ENCODE results near the gene SLC40A1.

DNA sequence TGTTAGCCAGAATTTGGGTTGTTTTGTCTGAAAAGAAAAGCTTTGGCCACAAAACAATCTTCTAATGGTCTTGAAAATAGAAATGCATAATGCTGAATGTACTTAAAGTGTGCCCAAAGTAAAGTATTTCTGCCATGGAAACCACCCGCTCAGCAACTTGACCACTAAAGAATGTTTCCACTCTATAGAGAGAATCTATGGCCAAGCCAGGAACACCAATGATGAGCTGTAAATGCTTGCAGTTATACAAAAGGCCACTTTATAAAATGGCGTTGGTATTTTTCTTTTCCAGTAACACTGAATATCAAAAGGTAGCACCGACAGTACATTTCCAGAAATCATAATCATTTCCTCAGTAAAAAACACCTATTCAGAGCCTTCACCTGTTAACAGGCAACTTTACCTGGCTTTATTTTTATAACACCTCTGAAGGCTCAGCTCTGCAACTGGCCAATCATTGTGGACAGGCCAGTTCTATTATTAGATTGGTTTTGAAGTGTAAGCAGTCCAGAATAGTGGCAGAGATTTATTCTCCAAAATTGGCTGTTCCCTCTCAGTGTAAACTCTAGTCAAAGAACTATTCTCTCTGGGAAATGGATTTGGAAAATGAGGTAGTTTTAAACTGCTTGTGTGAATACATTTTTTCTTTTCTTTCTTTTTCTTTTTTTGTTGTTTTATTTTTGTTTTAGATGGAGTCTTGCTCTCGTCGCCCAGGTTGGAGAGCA, 36.1 kb downstream of the SLC40A1 start:
- TF ChIP-seq, protein P1, sequence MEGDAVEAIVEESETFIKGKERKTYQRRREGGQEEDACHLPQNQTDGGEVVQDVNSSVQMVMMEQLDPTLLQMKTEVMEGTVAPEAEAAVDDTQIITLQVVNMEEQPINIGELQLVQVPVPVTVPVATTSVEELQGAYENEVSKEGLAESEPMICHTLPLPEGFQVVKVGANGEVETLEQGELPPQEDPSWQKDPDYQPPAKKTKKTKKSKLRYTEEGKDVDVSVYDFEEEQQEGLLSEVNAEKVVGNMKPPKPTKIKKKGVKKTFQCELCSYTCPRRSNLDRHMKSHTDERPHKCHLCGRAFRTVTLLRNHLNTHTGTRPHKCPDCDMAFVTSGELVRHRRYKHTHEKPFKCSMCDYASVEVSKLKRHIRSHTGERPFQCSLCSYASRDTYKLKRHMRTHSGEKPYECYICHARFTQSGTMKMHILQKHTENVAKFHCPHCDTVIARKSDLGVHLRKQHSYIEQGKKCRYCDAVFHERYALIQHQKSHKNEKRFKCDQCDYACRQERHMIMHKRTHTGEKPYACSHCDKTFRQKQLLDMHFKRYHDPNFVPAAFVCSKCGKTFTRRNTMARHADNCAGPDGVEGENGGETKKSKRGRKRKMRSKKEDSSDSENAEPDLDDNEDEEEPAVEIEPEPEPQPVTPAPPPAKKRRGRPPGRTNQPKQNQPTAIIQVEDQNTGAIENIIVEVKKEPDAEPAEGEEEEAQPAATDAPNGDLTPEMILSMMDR (IDR thresholded peaks at IDR 0.05; ENCODE audit: insufficient read depth, low read depth, low read length): no peak
- no peak for TF ChIP-seq EZH2 (IDR thresholded peaks at IDR 0.05; ENCODE audit: insufficient read depth, low read length)

All from astrocyte (in vitro differentiated cells and primary cell).